Gastrocnemius medialis (tissue), 4 donors: ENCODE measurements around the gene PRSS53. TPM values are rescaled to one million over a fixed set of nuclear protein-coding genes. Genes with fewer than 3 reads are reported as not detected.

Experiments
- ATAC-seq, 2 donors: fragments of 150-250 bp; one replicate each; pipeline ENCODE4 v1.9.1; 2016
- DNase-seq, 2 donors: peaks; one replicate each; pipeline ENCODE4 v3.0.0-alpha.2; 2019
- H3K27ac ChIP-seq, 4 donors: fragments of 200-600 bp; sonication (generic); 1 replicate in 1 of 4; 2 replicates in 3 of 4; pipeline ENCODE4 v1.5.1; 2016 to 2018; ENCODE audit warnings: mild to moderate bottlenecking in 2 of 4, moderate library complexity in 1 of 4
- H3K27me3 ChIP-seq, 3 donors: fragments of 200-600 bp; sonication (generic) in 2 of 3; 1 replicate in 1 of 3; 2 replicates in 2 of 3; pipeline versions ENCODE4 v1.5.1 to v1.6.0; 2016 to 2019; ENCODE audit warnings: mild to moderate bottlenecking in 1 of 3, moderate library complexity in 1 of 3
- H3K36me3 ChIP-seq, 2 donors: fragments of 200-600 bp; sonication (generic) in 1 of 2; one replicate each; pipeline ENCODE4 v1.5.1; 2017 to 2018
- H3K4me1 ChIP-seq, 2 donors: fragments of 200-600 bp; sonication (generic) in 1 of 2; one replicate each; pipeline ENCODE4 v1.5.1; 2016 to 2017; ENCODE audit warnings: mild to moderate bottlenecking in 2 of 2
- H3K4me3 ChIP-seq, 4 donors: fragments of 200-600 bp; sonication (generic) in 3 of 4; 1 replicate in 1 of 4; 2 replicates in 3 of 4; pipeline ENCODE4 v1.5.1; 2016 to 2019; ENCODE audit warnings: mild to moderate bottlenecking in 2 of 4
- H3K9me3 ChIP-seq, 3 donors: fragments of 200-600 bp; sonication (generic) in 2 of 3; 1 replicate in 1 of 3; 2 replicates in 2 of 3; pipeline ENCODE4 v1.5.1; 2016 to 2019
- CTCF ChIP-seq, 5 experiments: fragments of 450-650 bp in 3 of 5; fragments of 200-600 bp in 2 of 5; sonication (generic) in 2 of 5; IDR thresholded peaks in 4 of 5; conservative IDR thresholded peaks in 1 of 5; 1 replicate in 4 of 5; 2 replicates in 1 of 5; pipeline ENCODE4 v1.5.1; 2016 to 2019; ENCODE audit warnings: antibody characterized with exemption in 5 of 5, mild to moderate bottlenecking in 3 of 5, moderate library complexity in 3 of 5
- POLR2A ChIP-seq, 2 donors: fragments of 450-650 bp; IDR thresholded peaks; one replicate each; pipeline ENCODE4 v1.6.1; 2017; ENCODE audit warnings: antibody characterized with exemption in 2 of 2, mild to moderate bottlenecking in 2 of 2, moderate library complexity in 2 of 2
- in situ Hi-C, 4 donors: fragments of 200-750 bp; cut with MboI; loops; one replicate each; pipeline versions ENCODE4 v1.15.0 to v1.8.0; 2017; ENCODE audit warnings: low sequenced_read_pairs in 4 of 4
- intact Hi-C: fragments of 100-400 bp; cut with DNase I; formaldehyde crosslinking; loops from one replicate; pipeline ENCODE4 v1.15.1; 2023; ENCODE audit warnings: low total_unique reads
- total RNA-seq, 4 donors: library from RNA; depleted of rRNA; stranded (reverse); fragments of >200 nt; gene quantifications; one replicate each; pipeline versions ENCODE4 v1.1.0 to v1.2.3, GENCODE V29; 2016

Gene PRSS53
- total RNA-seq, 4 donors from 2014 or later: 0.07 to 0.75 (median 0.21) TPM

GRCh38 chr16:31113121-31114120, 24.7 kb upstream of the PRSS53 start:
- peaks cover 45 to 53% of the 10 kb centered on the region in 2 donors for H3K4me1 ChIP-seq
- no peaks in the 10 kb centered on the region for H3K9me3 ChIP-seq
- no peaks in the 10 kb centered on the region for H3K27me3 ChIP-seq
- ATAC-seq (no peak), DNase-seq (peak in 1 of 2 donors; percentile 46)
- no peak for TF ChIP-seq POLR2A (IDR thresholded peaks at IDR 0.05)
- TF ChIP-seq CTCF (IDR thresholded peaks at IDR 0.05 in 4 of 5, conservative IDR thresholded peaks at IDR 0.05 in 1 of 5): no peak
- in situ Hi-C loops (no loop called here), intact Hi-C loops (no loop called here)
- H3K4me3 ChIP-seq: no peak overlapping the region
- H3K36me3 ChIP-seq: peaks cover 0 to 31% of the 10 kb centered on the region in 2 donors
- H3K27ac ChIP-seq: peak overlapping the region; percentile 66 to 96 (median 84)

GRCh38 chr16:31112711-31113110, 24.0 kb upstream of the PRSS53 start:
- no peaks in the 10 kb centered on the region for H3K27me3 ChIP-seq
- peaks cover 0 to 31% of the 10 kb centered on the region in 2 donors for H3K36me3 ChIP-seq
- H3K4me3 ChIP-seq: no peak overlapping the region
- intact Hi-C loops (no loop called here), in situ Hi-C loops (no loop called here)
- no peak for TF ChIP-seq POLR2A (IDR thresholded peaks at IDR 0.05)
- TF ChIP-seq CTCF (IDR thresholded peaks at IDR 0.05 in 4 of 5, conservative IDR thresholded peaks at IDR 0.05 in 1 of 5): no peak
- H3K27ac ChIP-seq: peak overlapping the region; percentile 66 to 96 (median 84)
- DNase-seq (peak; percentile 42 to 82), ATAC-seq (peak; percentile 48 to 74)
- no peaks in the 10 kb centered on the region for H3K9me3 ChIP-seq
- H3K4me1 ChIP-seq: peaks cover 45 to 48% of the 10 kb centered on the region in 2 donors

- H3K4me1 ChIP-seq: peaks cover 46 to 47% of the 10 kb centered on the region in 2 donors
- intact Hi-C loops (no loop called here), in situ Hi-C loops (no loop called here)
- no peak for ATAC-seq
- H3K4me3 ChIP-seq: no peak overlapping the region
- TF ChIP-seq CTCF (IDR thresholded peaks at IDR 0.05 in 4 of 5, conservative IDR thresholded peaks at IDR 0.05 in 1 of 5) (no peak), POLR2A (IDR thresholded peaks at IDR 0.05) (no peak)
- no peaks in the 10 kb centered on the region for H3K9me3 ChIP-seq
- no peak for DNase-seq
- peaks cover 0 to 31% of the 10 kb centered on the region in 2 donors for H3K36me3 ChIP-seq
- no peaks in the 10 kb centered on the region for H3K27me3 ChIP-seq
- H3K27ac ChIP-seq: peak overlapping the region; percentile 66 to 96 (median 84)
These were observed 23.2 kb upstream of the PRSS53 start for GRCh38 chr16:31111881-31112466.

- H3K9me3 ChIP-seq: no peaks in the 10 kb centered on the region
- DNase-seq (peak in 1 of 2 donors; percentile 40), ATAC-seq (no peak)
- TF ChIP-seq POLR2A (IDR thresholded peaks at IDR 0.05) (no peak), CTCF (IDR thresholded peaks at IDR 0.05 in 4 of 5, conservative IDR thresholded peaks at IDR 0.05 in 1 of 5) (no peak)
- in situ Hi-C loops (no loop called here), intact Hi-C loops (no loop called here)
- H3K27me3 ChIP-seq: no peaks in the 10 kb centered on the region
- peak overlapping the region; percentile 85 to 100 (median 97) for H3K27ac ChIP-seq
- H3K4me1 ChIP-seq: peaks cover 42 to 50% of the 10 kb centered on the region in 2 donors
- peaks cover 0 to 31% of the 10 kb centered on the region in 2 donors for H3K36me3 ChIP-seq
- H3K4me3 ChIP-seq: no peak overlapping the region
These were observed 21.6 kb upstream of the PRSS53 start for GRCh38 chr16:31110106-31111034.
